GM19395 (cell line): ENCODE measurements around the gene CD300LB.
"Not testable (repeated sequence)": the region's sequence is repeated elsewhere in the genome, so short reads cannot be mapped to it uniquely, and the experiment has no call there.

ENCODE experiments used
- ATAC-seq: cut with Tn5 transposase; IDR thresholded peaks from one replicate; pipeline ENCODE4 v1.9.1; 2021; ENCODE audit warnings: mild to moderate bottlenecking, moderate library complexity; ENCODE audit not compliant: unreplicated experiment

Gene CD300LB

GRCh38 chr17:74499992-74500391, 31.3 kb downstream of the CD300LB start:
- no peak for ATAC-seq

- no peak for ATAC-seq
Measured at GRCh38 chr17:74497471-74497870, 33.8 kb downstream of the CD300LB start.

- no peak for ATAC-seq
Measured at GRCh38 chr17:74493331-74493833, 37.9 kb downstream of the CD300LB start.

GRCh38 chr17:74491626-74492025, 39.6 kb downstream of the CD300LB start:
- ATAC-seq = no peak

- ATAC-seq = no peak
Measured at GRCh38 chr17:74490716-74491115, 40.6 kb downstream of the CD300LB start.

GRCh38 chr17:74488276-74488675, 43.0 kb downstream of the CD300LB start:
- not testable (repeated sequence) for ATAC-seq

GRCh38 chr17:74485841-74486240, 45.4 kb downstream of the CD300LB start:
- ATAC-seq = no peak

GRCh38 chr17:74485022-74485743, 46.1 kb downstream of the CD300LB start:
- no peak for ATAC-seq

GRCh38 chr17:74484066-74484465, 47.2 kb downstream of the CD300LB start:
- ATAC-seq = no peak

- ATAC-seq = no peak
Measured at GRCh38 chr17:74481621-74482020, 49.7 kb downstream of the CD300LB start.

GRCh38 chr17:74480290-74480689, 51.0 kb downstream of the CD300LB start:
- no peak for ATAC-seq

GRCh38 chr17:74478420-74479100, 52.7 kb downstream of the CD300LB start:
- ATAC-seq = no peak

- no peak for ATAC-seq
Measured at GRCh38 chr17:74477411-74477810, 53.9 kb downstream of the CD300LB start.

- ATAC-seq = no peak
Measured at GRCh38 chr17:74475189-74475588, 56.1 kb downstream of the CD300LB start.

- ATAC-seq = no peak
Measured at GRCh38 chr17:74474043-74474792, 57.1 kb downstream of the CD300LB start.

GRCh38 chr17:74473294-74473693, 58.0 kb downstream of the CD300LB start:
- no peak for ATAC-seq

- ATAC-seq = no peak
Measured at GRCh38 chr17:74472890-74473289, 58.4 kb downstream of the CD300LB start.

GRCh38 chr17:74471341-74471740, 59.9 kb downstream of the CD300LB start:
- no peak for ATAC-seq
